ENCODE results near the gene HMCN1.

Gene HMCN1

GRCh38 chr1:185856482-185856881 is 122.3 kb downstream of the HMCN1 start:
- in situ Hi-C loops (cut with MboI; ENCODE audit: low sequenced_read_pairs, unreplicated experiment) = no loop called here
- TF ChIP-seq CTCF (IDR thresholded peaks at IDR 0.05; ENCODE audit: borderline replicate concordance, control extremely low read depth, extremely low read depth, insufficient read depth, missing control alignments) = no peak
- DNase-seq (ENCODE audit: low spot score) = no peak

- in situ Hi-C loops (cut with MboI; ENCODE audit: low sequenced_read_pairs, unreplicated experiment) = no loop called here
- no peak for DNase-seq (ENCODE audit: low spot score)
- TF ChIP-seq CTCF (IDR thresholded peaks at IDR 0.05; ENCODE audit: borderline replicate concordance, control extremely low read depth, extremely low read depth, insufficient read depth, missing control alignments) = no peak
Measured at GRCh38 chr1:185857442-185857841, 123.3 kb downstream of the HMCN1 start.

GRCh38 chr1:185860311-185860710 is 126.1 kb downstream of the HMCN1 start:
- no peak for TF ChIP-seq CTCF (IDR thresholded peaks at IDR 0.05; ENCODE audit: borderline replicate concordance, control extremely low read depth, extremely low read depth, insufficient read depth, missing control alignments)
- no peak for DNase-seq (ENCODE audit: low spot score)
- in situ Hi-C loops (cut with MboI; ENCODE audit: low sequenced_read_pairs, unreplicated experiment) = no loop called here

GRCh38 chr1:185860859-185861258 is 126.7 kb downstream of the HMCN1 start:
- DNase-seq (ENCODE audit: low spot score) = no peak
- in situ Hi-C loops (cut with MboI; ENCODE audit: low sequenced_read_pairs, unreplicated experiment) = no loop called here

GRCh38 chr1:185861630-185862029 is 127.4 kb downstream of the HMCN1 start:
- TF ChIP-seq CTCF (IDR thresholded peaks at IDR 0.05; ENCODE audit: borderline replicate concordance, control extremely low read depth, extremely low read depth, insufficient read depth, missing control alignments) = no peak
- no peak for DNase-seq (ENCODE audit: low spot score)
- in situ Hi-C loops (cut with MboI; ENCODE audit: low sequenced_read_pairs, unreplicated experiment) = no loop called here

More at GRCh38 chr1:185860859-185861258, 126.7 kb downstream of the HMCN1 start:
- TF ChIP-seq CTCF (IDR thresholded peaks at IDR 0.05; ENCODE audit: borderline replicate concordance, control extremely low read depth, extremely low read depth, insufficient read depth, missing control alignments) = no peak

- in situ Hi-C loops (cut with MboI; ENCODE audit: low sequenced_read_pairs, unreplicated experiment) = no loop called here
- DNase-seq (ENCODE audit: low spot score) = no peak
- no peak for TF ChIP-seq CTCF (IDR thresholded peaks at IDR 0.05; ENCODE audit: borderline replicate concordance, control extremely low read depth, extremely low read depth, insufficient read depth, missing control alignments)
Measured at GRCh38 chr1:185862235-185862634, 128.0 kb downstream of the HMCN1 start.

- TF ChIP-seq CTCF (IDR thresholded peaks at IDR 0.05; ENCODE audit: borderline replicate concordance, control extremely low read depth, extremely low read depth, insufficient read depth, missing control alignments) = no peak
- in situ Hi-C loops (cut with MboI; ENCODE audit: low sequenced_read_pairs, unreplicated experiment) = no loop called here
Measured at GRCh38 chr1:185864331-185864730, 130.1 kb downstream of the HMCN1 start.

More at GRCh38 chr1:185864331-185864730, 130.1 kb downstream of the HMCN1 start:
- no peak for DNase-seq (ENCODE audit: low spot score)
